Measurements from ENCODE around the gene FAM170B. TPM values are rescaled to one million over a fixed set of nuclear protein-coding genes. Genes with fewer than 3 reads are reported as not detected.

The FAM170B gene
- total and polyA plus RNA-seq, 9 of the 15 experiments (the other 6 are each of a cell fraction or from before 2014, with no cell fraction given): 0.11 to 0.21 TPM; not detected in 7

- TF ChIP-seq, protein P1, sequence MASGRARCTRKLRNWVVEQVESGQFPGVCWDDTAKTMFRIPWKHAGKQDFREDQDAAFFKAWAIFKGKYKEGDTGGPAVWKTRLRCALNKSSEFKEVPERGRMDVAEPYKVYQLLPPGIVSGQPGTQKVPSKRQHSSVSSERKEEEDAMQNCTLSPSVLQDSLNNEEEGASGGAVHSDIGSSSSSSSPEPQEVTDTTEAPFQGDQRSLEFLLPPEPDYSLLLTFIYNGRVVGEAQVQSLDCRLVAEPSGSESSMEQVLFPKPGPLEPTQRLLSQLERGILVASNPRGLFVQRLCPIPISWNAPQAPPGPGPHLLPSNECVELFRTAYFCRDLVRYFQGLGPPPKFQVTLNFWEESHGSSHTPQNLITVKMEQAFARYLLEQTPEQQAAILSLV (tag; IDR thresholded peaks at IDR 0.05): no peak
- TF ChIP-seq, protein P2, sequence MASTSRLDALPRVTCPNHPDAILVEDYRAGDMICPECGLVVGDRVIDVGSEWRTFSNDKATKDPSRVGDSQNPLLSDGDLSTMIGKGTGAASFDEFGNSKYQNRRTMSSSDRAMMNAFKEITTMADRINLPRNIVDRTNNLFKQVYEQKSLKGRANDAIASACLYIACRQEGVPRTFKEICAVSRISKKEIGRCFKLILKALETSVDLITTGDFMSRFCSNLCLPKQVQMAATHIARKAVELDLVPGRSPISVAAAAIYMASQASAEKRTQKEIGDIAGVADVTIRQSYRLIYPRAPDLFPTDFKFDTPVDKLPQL (IDR thresholded peaks at IDR 0.05; ENCODE audit: extremely low read depth, insufficient read length): peak; percentile 12
- peak; percentile 30; the same call in 1 of the 2 replicates for TF ChIP-seq ESRRA (IDR thresholded peaks at IDR 0.05; ENCODE audit: borderline replicate concordance, low read depth)
- TF ChIP-seq PREB (CRISPR knock-in tag; IDR thresholded peaks at IDR 0.05): no peak
- TF ChIP-seq POLR2A (conservative IDR thresholded peaks at IDR 0.05): peak; percentile 57
- TF ChIP-seq, protein P3, sequence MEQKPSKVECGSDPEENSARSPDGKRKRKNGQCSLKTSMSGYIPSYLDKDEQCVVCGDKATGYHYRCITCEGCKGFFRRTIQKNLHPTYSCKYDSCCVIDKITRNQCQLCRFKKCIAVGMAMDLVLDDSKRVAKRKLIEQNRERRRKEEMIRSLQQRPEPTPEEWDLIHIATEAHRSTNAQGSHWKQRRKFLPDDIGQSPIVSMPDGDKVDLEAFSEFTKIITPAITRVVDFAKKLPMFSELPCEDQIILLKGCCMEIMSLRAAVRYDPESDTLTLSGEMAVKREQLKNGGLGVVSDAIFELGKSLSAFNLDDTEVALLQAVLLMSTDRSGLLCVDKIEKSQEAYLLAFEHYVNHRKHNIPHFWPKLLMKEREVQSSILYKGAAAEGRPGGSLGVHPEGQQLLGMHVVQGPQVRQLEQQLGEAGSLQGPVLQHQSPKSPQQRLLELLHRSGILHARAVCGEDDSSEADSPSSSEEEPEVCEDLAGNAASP (IDR thresholded peaks at IDR 0.05): no peak
- TF ChIP-seq NRF1 (conservative IDR thresholded peaks at IDR 0.05 in 1 of 2, IDR thresholded peaks at IDR 0.05 in 1 of 2): peak; percentile 44 to 58
- no peak for TF ChIP-seq MTF1 (CRISPR knock-in tag; IDR thresholded peaks at IDR 0.05; ENCODE audit: borderline replicate concordance)
- no peak for TF ChIP-seq RAD21 (CRISPR knock-in tag; conservative IDR thresholded peaks at IDR 0.05 in 1 of 2, IDR thresholded peaks at IDR 0.05 in 1 of 2)
- TF ChIP-seq ZNF778 (CRISPR knock-in tag; IDR thresholded peaks at IDR 0.05): no peak
- no peak for TF ChIP-seq ZNF695 (CRISPR knock-in tag; IDR thresholded peaks at IDR 0.05)
- no peak for TF ChIP-seq ELF4 (CRISPR knock-in tag; IDR thresholded peaks at IDR 0.05)
- peak; percentile 79 for TF ChIP-seq EGR1 (conservative IDR thresholded peaks at IDR 0.05)
- peak; percentile 88 to 91 for TF ChIP-seq FOXA3 (CRISPR knock-in tag; conservative IDR thresholded peaks at IDR 0.05 in 1 of 2, IDR thresholded peaks at IDR 0.05 in 1 of 2)
- TF ChIP-seq TEAD2 (tag; IDR thresholded peaks at IDR 0.05): no peak
- TF ChIP-seq KLF13 (tag; IDR thresholded peaks at IDR 0.05; ENCODE audit: borderline replicate concordance, low read depth): no peak
- TF ChIP-seq PCBP1 (IDR thresholded peaks at IDR 0.05; ENCODE audit: low read depth, low read length, poor library complexity, severe bottlenecking): no peak
- TF ChIP-seq, protein P4, sequence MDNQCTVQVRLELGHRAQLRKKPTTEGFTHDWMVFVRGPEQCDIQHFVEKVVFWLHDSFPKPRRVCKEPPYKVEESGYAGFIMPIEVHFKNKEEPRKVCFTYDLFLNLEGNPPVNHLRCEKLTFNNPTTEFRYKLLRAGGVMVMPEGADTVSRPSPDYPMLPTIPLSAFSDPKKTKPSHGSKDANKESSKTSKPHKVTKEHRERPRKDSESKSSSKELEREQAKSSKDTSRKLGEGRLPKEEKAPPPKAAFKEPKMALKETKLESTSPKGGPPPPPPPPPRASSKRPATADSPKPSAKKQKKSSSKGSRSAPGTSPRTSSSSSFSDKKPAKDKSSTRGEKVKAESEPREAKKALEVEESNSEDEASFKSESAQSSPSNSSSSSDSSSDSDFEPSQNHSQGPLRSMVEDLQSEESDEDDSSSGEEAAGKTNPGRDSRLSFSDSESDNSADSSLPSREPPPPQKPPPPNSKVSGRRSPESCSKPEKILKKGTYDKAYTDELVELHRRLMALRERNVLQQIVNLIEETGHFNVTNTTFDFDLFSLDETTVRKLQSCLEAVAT (IDR thresholded peaks at IDR 0.05): peak in 1 of 2 experiments; percentile 25; a peak in 1 of 4 replicates
- TF ChIP-seq ZNF668 (CRISPR knock-in tag; IDR thresholded peaks at IDR 0.05): 0 out of 2 replicates have a peak, but pooled peaks have one; percentile 57
- no peak for TF ChIP-seq NR4A1 (CRISPR knock-in tag; IDR thresholded peaks at IDR 0.05)
- TF ChIP-seq NR4A1 (tag; IDR thresholded peaks at IDR 0.05): no peak
Measured at GRCh38 chr10:49173201-49173772, 39.5 kb upstream of the FAM170B start (continued).

Measured in K562 (cell line).